Endothelial cell of umbilical vein (primary cell): ENCODE data around the gene GEMIN7. TPM values are rescaled to one million over a fixed set of nuclear protein-coding genes. Genes with fewer than 3 reads are reported as not detected.

Source experiments
- BruUV-seq: library from RNA; stranded (reverse); fragments of 400-500 nt; replicated peaks from 2 replicates; lab custom pipeline; 2021; lab: Mats Ljungman, UMichigan
- CTCF ChIA-PET: fragments of 300-600, 350-600 bp; sonication (Branson Sonifier 250); formaldehyde crosslinking; loops from one replicate; lab custom pipeline; 2021; ENCODE audit warnings: antibody characterized with exemption, inconsistent platforms; lab: Charles Lee
- POLR2A ChIA-PET: fragments of 300-600, 350-600 bp; sonication (Branson Sonifier 250); formaldehyde crosslinking; loops from one replicate; lab custom pipeline; 2021; ENCODE audit warnings: antibody characterized with exemption, inconsistent platforms; lab: Charles Lee
- DNase-seq: peaks from one replicate; pipeline ENCODE4 v3.0.0-alpha.2; 2011; ENCODE audit warnings: low read depth, low spot score
- FAIRE-seq: peaks from 2 replicates; lab custom pipeline; 2011; peaks lifted over from hg19 to GRCh38; lab: Jason Lieb, UNC
- H2AFZ ChIP-seq: 2 replicates; pipeline ENCODE4 v1.6.0; 2012; ENCODE audit warnings: low read depth, low read length, control low read depth, inconsistent platforms
- H3K27ac ChIP-seq: 2 replicates; pipeline ENCODE4 v1.5.1; 2011; ENCODE audit warnings: low read depth, mild to moderate bottlenecking, control low read depth, low read length, moderate library complexity; ENCODE audit not compliant: insufficient read depth
- H3K27me3 ChIP-seq, 2 experiments: 2 replicates each; pipeline versions ENCODE4 v1.6.0 to v1.6.1; 2011; ENCODE audit warnings: low read length in 2 of 2, mixed read lengths in 1 of 2; ENCODE audit not compliant: control insufficient read depth in 2 of 2, insufficient read depth in 2 of 2
- H3K36me3 ChIP-seq, 2 experiments: 2 replicates in 1 of 2; 3 replicates in 1 of 2; pipeline ENCODE4 v1.5.1; 2011; ENCODE audit warnings: low read length in 2 of 2, mild to moderate bottlenecking in 1 of 2, moderate library complexity in 1 of 2; ENCODE audit not compliant: control insufficient read depth in 2 of 2, insufficient read depth in 2 of 2; ENCODE audit errors: extremely low read depth in 1 of 2
- H3K4me1 ChIP-seq: 3 replicates; pipeline ENCODE4 v1.5.1; 2011; ENCODE audit warnings: mild to moderate bottlenecking, low read length; ENCODE audit not compliant: control insufficient read depth, insufficient read depth; ENCODE audit errors: extremely low read depth
- H3K4me2 ChIP-seq: 2 replicates; pipeline ENCODE4 v1.6.1; 2011; ENCODE audit warnings: low read length, control low read depth, mixed read lengths; ENCODE audit not compliant: insufficient read depth
- H3K4me3 ChIP-seq, 3 experiments: fragments of 200-600 bp in 1 of 3; sonication (generic), shearing (Covaris generic) in 1 of 3; replicated peaks in 1 of 3; 2 replicates each; pipeline ENCODE4 v1.5.1; 2011 to 2016; ENCODE audit warnings: control low read depth in 3 of 3, low read length in 3 of 3, mild to moderate bottlenecking in 2 of 3, inconsistent platforms in 1 of 3, low read depth in 1 of 3, moderate library complexity in 1 of 3; ENCODE audit not compliant: insufficient read depth in 1 of 3
- H3K79me2 ChIP-seq: 2 replicates; pipeline ENCODE4 v1.6.0; 2012; ENCODE audit warnings: low read length, inconsistent platforms; ENCODE audit not compliant: control insufficient read depth, insufficient read depth
- H3K9ac ChIP-seq: replicated peaks from 2 replicates; pipeline ENCODE3; 2011; ENCODE audit warnings: low read length, control low read depth; ENCODE audit not compliant: insufficient read depth; ENCODE audit errors: extremely low read depth
- H3K9me1 ChIP-seq: replicated peaks from 3 replicates; pipeline ENCODE4 v1.6.0; 2011; ENCODE audit warnings: mild to moderate bottlenecking, low read length; ENCODE audit not compliant: control insufficient read depth, insufficient read depth; ENCODE audit errors: extremely low read depth
- H3K9me3 ChIP-seq: replicated peaks from 2 replicates; pipeline ENCODE4 v1.5.1; 2012; ENCODE audit warnings: low read length, inconsistent platforms; ENCODE audit not compliant: control insufficient read depth, insufficient read depth
- H4K20me1 ChIP-seq: replicated peaks from 2 replicates; pipeline ENCODE3; 2011; ENCODE audit warnings: mild to moderate bottlenecking, low read length; ENCODE audit not compliant: control insufficient read depth, insufficient read depth; ENCODE audit errors: extremely low read depth
- CTCF ChIP-seq, 2 donors: IDR thresholded peaks; 1 replicate in 1 of 2; 2 replicates in 1 of 2; pipeline ENCODE4 v1.5.1; 2011; ENCODE audit warnings: low read length in 2 of 2, mild to moderate bottlenecking in 2 of 2, moderate library complexity in 2 of 2, control low read depth in 1 of 2, inconsistent platforms in 1 of 2, low read depth in 1 of 2; ENCODE audit not compliant: insufficient read depth in 1 of 2; ENCODE audit errors: extremely low read depth in 1 of 2
- FOS ChIP-seq: IDR thresholded peaks from 2 replicates; pipeline ENCODE4 v1.6.1; 2011; ENCODE audit warnings: mild to moderate bottlenecking, low read length, moderate library complexity, borderline replicate concordance; ENCODE audit not compliant: insufficient read depth
- GATA2 ChIP-seq: IDR thresholded peaks from 2 replicates; pipeline ENCODE4 v1.7.0; 2011; ENCODE audit warnings: low read depth, mild to moderate bottlenecking, moderate library complexity, mixed read lengths, low read length; ENCODE audit not compliant: insufficient read length, insufficient read depth
- JUN ChIP-seq: IDR thresholded peaks from 2 replicates; pipeline ENCODE4 v1.6.1; 2011; ENCODE audit warnings: borderline replicate concordance, low read depth; ENCODE audit not compliant: insufficient read length, insufficient read depth
- MAX ChIP-seq: IDR thresholded peaks from 2 replicates; pipeline ENCODE4 v1.6.1; 2011; ENCODE audit not compliant: insufficient read depth, insufficient read length
- MYC ChIP-seq: IDR thresholded peaks from one replicate; pipeline ENCODE4 v1.6.1; 2011; ENCODE audit warnings: mild to moderate bottlenecking, low read depth, low read length
- POLR2A ChIP-seq: IDR thresholded peaks from 2 replicates; pipeline ENCODE4 v1.6.1; 2012; ENCODE audit warnings: low read depth, mild to moderate bottlenecking, control low read depth, low read length
- dilution Hi-C: fragments of 300-500 bp; cut with MboI; formaldehyde crosslinking; loops from one replicate; pipeline ENCODE4 v1.15.0; 2019; ENCODE audit warnings: low sequenced_read_pairs; ENCODE audit not compliant: extremely low pct_ligation_motif_present
- intact Hi-C: fragments of 100-400 bp; cut with micrococcal nuclease; formaldehyde crosslinking; loops from one replicate; pipeline ENCODE4 v1.10.0; 2022
- polyA plus RNA-seq, 4 experiments: library from polyadenylated mRNA; depleted of rRNA in 3 of 4; stranded (reverse) in 3 of 4; unstranded in 1 of 4; fragments of >200 nt; gene quantifications; 2 replicates each; pipeline versions ENCODE4 v1.2.1 to v1.2.3, GENCODE V29; 2011 to 2012; ENCODE audit warnings: missing spikeins in 1 of 4
- total RNA-seq: library from RNA; stranded (reverse); gene quantifications from 2 replicates; pipeline ENCODE4 v1.2.3, GENCODE V29; 2021

Gene GEMIN7
- total and polyA plus RNA-seq, 2 donors (not counting 3 experiments of a cell fraction or from before 2014, with no cell fraction given), result 34.2 to 53.7 TPM

DNA sequence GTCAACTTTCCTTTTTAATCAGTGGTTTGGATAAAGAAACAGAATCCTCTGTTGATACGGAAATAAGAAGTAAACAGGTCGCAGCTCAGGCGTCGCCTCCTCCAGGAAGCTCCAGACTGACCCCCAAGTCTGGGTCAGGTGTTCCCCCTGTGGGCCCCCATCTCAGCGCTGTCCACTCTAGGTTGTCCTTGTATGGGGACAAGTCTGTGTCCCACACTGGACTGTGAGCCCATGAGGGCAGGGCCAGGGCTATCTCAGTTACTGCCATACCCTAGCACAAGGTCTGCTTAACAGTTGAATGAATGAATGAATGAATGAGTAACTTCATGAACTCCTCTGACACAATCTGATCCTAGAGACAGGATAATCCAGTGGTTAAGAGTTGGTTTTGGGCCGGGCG is 32.7 kb upstream of the GEMIN7 start:
- dilution Hi-C loops, result no loop called here
- H3K79me2 ChIP-seq, result peaks cover 68% of the 10 kb centered on the region
- no peaks in the 10 kb centered on the region for H4K20me1 ChIP-seq
- no peak overlapping the region for H3K9ac ChIP-seq
- no peak for TF ChIP-seq MAX
- no peak for TF ChIP-seq MYC
- no peak for TF ChIP-seq FOS
- no peak for TF ChIP-seq GATA2
- FAIRE-seq, result no peak
- H3K4me3 ChIP-seq, result no peak overlapping the region
- DNase-seq, result no peak
- ChIA-PET POLR2A (no interaction called here), CTCF (no interaction called here)
- H3K9me1 ChIP-seq, result no peaks in the 10 kb centered on the region
- H2AFZ ChIP-seq, result no peak overlapping the region
- intact Hi-C loops, result no loop called here
- no peak overlapping the region for H3K4me2 ChIP-seq
- H3K27ac ChIP-seq, result no peak overlapping the region
- H3K36me3 ChIP-seq, result peaks cover 5 to 26% of the 10 kb centered on the region in 2 experiments
- H3K4me1 ChIP-seq, result no peaks in the 10 kb centered on the region
- no peaks in the 10 kb centered on the region for H3K9me3 ChIP-seq
- no TSS peak for BruUV-seq
- no peaks in the 10 kb centered on the region for H3K27me3 ChIP-seq

DNA sequence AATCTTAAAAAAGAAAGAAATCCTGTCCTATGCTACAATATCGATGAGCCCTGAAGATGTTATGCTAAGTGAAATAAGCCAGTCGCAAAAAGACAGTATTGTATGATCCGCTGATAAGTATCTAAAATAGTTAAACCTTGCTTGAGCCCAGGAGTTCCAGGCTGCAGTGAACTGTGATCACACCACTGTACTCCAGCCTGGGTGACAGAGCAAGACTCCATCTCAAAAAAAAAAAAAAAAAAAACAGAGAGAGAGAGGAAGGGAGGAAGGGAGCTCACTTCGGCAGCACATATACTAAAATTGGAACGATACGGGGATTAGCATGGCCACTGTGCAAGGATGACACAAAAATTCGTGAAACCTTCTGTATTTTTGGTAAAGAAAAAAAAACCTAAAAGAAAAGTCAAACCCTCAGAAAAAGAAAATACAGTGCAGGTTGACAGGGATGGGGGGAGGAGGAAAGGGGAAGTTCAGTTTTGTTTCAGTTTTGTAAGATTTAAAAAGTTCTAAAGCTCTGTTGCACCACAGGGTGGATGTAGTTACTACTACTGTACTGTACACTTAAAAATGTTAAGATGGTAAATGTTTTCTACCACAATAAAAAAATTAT is 31.8 kb upstream of the GEMIN7 start:
- dilution Hi-C loops (no loop called here), intact Hi-C loops (no loop called here)
- POLR2A ChIA-PET, result no interaction called here
- H3K9ac ChIP-seq, result no peak overlapping the region
- H3K4me2 ChIP-seq, result no peak overlapping the region
- CTCF ChIA-PET, result interaction anchor here (0.6 kb wide), 1 partner anchor 14 kb away, joined by 3 read pairs; no protein-coding TSS in a partner anchor
- no peaks in the 10 kb centered on the region for H3K27me3 ChIP-seq
- TF ChIP-seq MYC (no peak), POLR2A (no peak), MAX (no peak), FOS (no peak), CTCF (IDR thresholded peaks at IDR 0.05; ENCODE audit: extremely low read depth in 1 of 2, insufficient read depth in 1 of 2, low read depth in 1 of 2, low read length in 2 of 2) (no peak), JUN (no peak), GATA2 (no peak)
- no peaks in the 10 kb centered on the region for H4K20me1 ChIP-seq
- BruUV-seq, result no TSS peak
- H3K9me1 ChIP-seq, result no peaks in the 10 kb centered on the region
- DNase-seq (no peak), FAIRE-seq (no peak)
- H3K36me3 ChIP-seq, result peaks cover 5 to 24% of the 10 kb centered on the region in 2 experiments
- H3K79me2 ChIP-seq, result peaks cover 62% of the 10 kb centered on the region
- H3K27ac ChIP-seq, result no peak overlapping the region
- H3K9me3 ChIP-seq, result no peaks in the 10 kb centered on the region
- H3K4me3 ChIP-seq, result no peak overlapping the region
- no peak overlapping the region for H2AFZ ChIP-seq
- H3K4me1 ChIP-seq, result no peaks in the 10 kb centered on the region
